Cardiac muscle cell (in vitro differentiated cells and primary cell): Measurements from ENCODE around the gene ACSL1. TPM values are rescaled to one million over a fixed set of nuclear protein-coding genes. Genes with fewer than 3 reads are reported as not detected.

Source experiments
- DNase-seq, 2 donors: peaks; one replicate each; pipeline versions ENCODE4 v3.0.0 to v3.0.0-alpha.2; 2010 to 2017; ENCODE audit warnings: low read depth in 1 of 2, low spot score in 1 of 2
- H3K27ac ChIP-seq: fragments of 200-600 bp; sonication (generic); 2 replicates; pipeline ENCODE4 v1.5.1; 2016
- H3K27me3 ChIP-seq: fragments of 200-600 bp; sonication (generic); 2 replicates; pipeline ENCODE4 v1.6.0; 2016; ENCODE audit warnings: control low read depth
- H3K36me3 ChIP-seq: fragments of 200-600 bp; sonication (generic); 2 replicates; pipeline ENCODE4 v1.5.1; 2016; ENCODE audit warnings: control low read depth
- H3K4me1 ChIP-seq: fragments of 200-600 bp; sonication (generic); 2 replicates; pipeline ENCODE4 v1.8.1; 2017; ENCODE audit warnings: low read depth, mild to moderate bottlenecking, mixed run types
- H3K4me3 ChIP-seq: fragments of 200-600 bp; sonication (generic); 2 replicates; pipeline ENCODE4 v1.5.1; 2016; ENCODE audit warnings: mild to moderate bottlenecking
- H3K9me3 ChIP-seq: fragments of 200-600 bp; sonication (generic); 2 replicates; pipeline ENCODE4 v1.5.1; 2017; ENCODE audit warnings: low read depth, mild to moderate bottlenecking, control low read depth
- CTCF ChIP-seq: IDR thresholded peaks from 2 replicates; pipeline ENCODE4 v1.5.1; 2012; ENCODE audit warnings: low read depth, mild to moderate bottlenecking, low read length
- polyA plus RNA-seq: library from polyadenylated mRNA; unstranded; fragments of >200 nt; fragmentation: Nextera tagmentation; extraction: Ambion mirVana; gene quantifications from 2 replicates; pipeline ENCODE4 v1.2.1, GENCODE V29; 2016
- total RNA-seq: library from RNA; depleted of rRNA; stranded (reverse); fragments of >200 nt; gene quantifications from 2 replicates; pipeline ENCODE4 v1.2.3, GENCODE V29; 2016

ACSL1 gene
- total and polyA plus RNA-seq, 2 experiments from 2014 or later, result 66.4 to 76.6 TPM

- no peak overlapping the region for H3K4me3 ChIP-seq
- H3K27ac ChIP-seq, result no peak overlapping the region
- no peaks in the 10 kb centered on the region for H3K9me3 ChIP-seq
- DNase-seq, result no peak
- H3K27me3 ChIP-seq, result no peaks in the 10 kb centered on the region
- TF ChIP-seq CTCF, result no peak
- H3K4me1 ChIP-seq, result no peaks in the 10 kb centered on the region
- peaks cover 17% of the 10 kb centered on the region for H3K36me3 ChIP-seq
These were observed 47.4 kb downstream of the ACSL1 start for GRCh38 chr4:184778325-184778724.

- Histone ChIP-seq H3K27ac (no peak overlapping the region), H3K9me3 (no peaks in the 10 kb centered on the region), H3K4me3 (no peak overlapping the region), H3K4me1 (no peaks in the 10 kb centered on the region), H3K27me3 (no peaks in the 10 kb centered on the region), H3K36me3 (peaks cover 31% of the 10 kb centered on the region)
- TF ChIP-seq CTCF, result no peak
- no peak for DNase-seq
These were observed 48.9 kb downstream of the ACSL1 start for GRCh38 chr4:184776821-184777220.

- Histone ChIP-seq H3K4me3 (no peak overlapping the region), H3K36me3 (peaks cover 39% of the 10 kb centered on the region), H3K4me1 (no peaks in the 10 kb centered on the region), H3K27me3 (no peaks in the 10 kb centered on the region), H3K9me3 (no peaks in the 10 kb centered on the region), H3K27ac (no peak overlapping the region)
- TF ChIP-seq CTCF, result no peak
- DNase-seq, result no peak
These were observed 49.8 kb downstream of the ACSL1 start for GRCh38 chr4:184775854-184776555.

- H3K4me3 ChIP-seq, result no peak overlapping the region
- no peak for DNase-seq
- H3K27ac ChIP-seq, result no peak overlapping the region
- no peak for TF ChIP-seq CTCF
- peaks cover 49% of the 10 kb centered on the region for H3K36me3 ChIP-seq
- no peaks in the 10 kb centered on the region for H3K9me3 ChIP-seq
- H3K27me3 ChIP-seq, result no peaks in the 10 kb centered on the region
- H3K4me1 ChIP-seq, result no peaks in the 10 kb centered on the region
These were observed 51.6 kb downstream of the ACSL1 start for GRCh38 chr4:184774152-184774551.

GRCh38 chr4:184771416-184771815 is 54.4 kb downstream of the ACSL1 start:
- no peaks in the 10 kb centered on the region for H3K4me1 ChIP-seq
- DNase-seq, result no peak
- H3K9me3 ChIP-seq, result no peaks in the 10 kb centered on the region
- TF ChIP-seq CTCF, result no peak
- H3K27ac ChIP-seq, result no peak overlapping the region
- H3K4me3 ChIP-seq, result no peak overlapping the region
- peaks cover 68% of the 10 kb centered on the region for H3K36me3 ChIP-seq
- H3K27me3 ChIP-seq, result no peaks in the 10 kb centered on the region
